ENCODE results near the gene COL25A1. TPM values are rescaled to one million over a fixed set of nuclear protein-coding genes. Genes with fewer than 3 reads are reported as not detected.

COL25A1 gene
- total RNA-seq, 2 experiments from 2014 or later: not detected

- intact Hi-C loops (cut with DNase I, micrococcal nuclease): no loop called here
- Mint-ChIP-seq H3K27me3 (peaks cover 2% of the 10 kb centered on the region), H3K36me3 (ENCODE audit: low read depth) (no peaks in the 10 kb centered on the region), H3K4me3 (no peak overlapping the region), H3K9me3 (ENCODE audit: low read depth) (no peaks in the 10 kb centered on the region), H3K4me1 (no peaks in the 10 kb centered on the region), H3K27ac (no peak overlapping the region)
- ATAC-seq (no peak), DNase-seq (no peak)
- CTCF ChIA-PET: interaction anchor here (0.6 kb wide), 2 partner anchors 654 to 1463 kb away, joined by 3 read pairs; no protein-coding TSS in a partner anchor
- POLR2A ChIA-PET: no interaction called here
Observed at GRCh38 chr4:108787106-108787505, 515.4 kb downstream of the COL25A1 start.

- Mint-ChIP-seq H3K4me1 (no peaks in the 10 kb centered on the region), H3K4me3 (no peak overlapping the region), H3K9me3 (ENCODE audit: low read depth) (no peaks in the 10 kb centered on the region), H3K27me3 (peaks cover 2% of the 10 kb centered on the region), H3K27ac (no peak overlapping the region), H3K36me3 (ENCODE audit: low read depth) (no peaks in the 10 kb centered on the region)
- intact Hi-C loops (cut with DNase I, micrococcal nuclease): no loop called here
- ATAC-seq (no peak), DNase-seq (no peak)
- POLR2A ChIA-PET: no interaction called here
- CTCF ChIA-PET: interaction anchor here (0.5 kb wide), 1 partner anchor 1909 kb away, joined by 3 read pairs; no protein-coding TSS in a partner anchor
Observed at GRCh38 chr4:108786351-108786750, 516.1 kb downstream of the COL25A1 start.

GRCh38 chr4:108783665-108784463, 518.6 kb downstream of the COL25A1 start:
- Mint-ChIP-seq H3K9me3 (ENCODE audit: low read depth) (no peaks in the 10 kb centered on the region), H3K27ac (no peak overlapping the region), H3K36me3 (ENCODE audit: low read depth) (no peaks in the 10 kb centered on the region), H3K27me3 (peaks cover 4% of the 10 kb centered on the region), H3K4me3 (no peak overlapping the region), H3K4me1 (no peaks in the 10 kb centered on the region)
- ChIA-PET POLR2A (no interaction called here), CTCF (interaction anchor here (0.5 to 1.3 kb wide), 2 partner anchors 11 to 221 kb away, joined by 3 read pairs; no protein-coding TSS in a partner anchor)
- ATAC-seq: no peak
- intact Hi-C loops (cut with DNase I, micrococcal nuclease): no loop called here
- DNase-seq: no peak

GRCh38 chr4:108779958-108780357, 522.5 kb downstream of the COL25A1 start:
- DNase-seq (no peak), ATAC-seq (no peak)
- no peaks in the 10 kb centered on the region for H3K9me3 Mint-ChIP-seq (ENCODE audit: low read depth)
- no peaks in the 10 kb centered on the region for H3K36me3 Mint-ChIP-seq (ENCODE audit: low read depth)
- H3K4me1 Mint-ChIP-seq: no peaks in the 10 kb centered on the region
- CTCF ChIA-PET: interaction anchor here (0.6 to 0.7 kb wide), 3 partner anchors 14 to 1082 kb away, joined by 3 to 4 read pairs (median 3); no protein-coding TSS in a partner anchor
- POLR2A ChIA-PET: no interaction called here
- no peak overlapping the region for H3K27ac Mint-ChIP-seq
- H3K4me3 Mint-ChIP-seq: no peak overlapping the region
- intact Hi-C loops (cut with DNase I, micrococcal nuclease): no loop called here
- peaks cover 7% of the 10 kb centered on the region for H3K27me3 Mint-ChIP-seq

GRCh38 chr4:108777388-108777787, 525.1 kb downstream of the COL25A1 start:
- intact Hi-C loops (cut with DNase I, micrococcal nuclease): no loop called here
- H3K27me3 Mint-ChIP-seq: peaks cover 7% of the 10 kb centered on the region
- no peak for ATAC-seq
- DNase-seq: no peak
- no peak overlapping the region for H3K4me3 Mint-ChIP-seq
- no peaks in the 10 kb centered on the region for H3K4me1 Mint-ChIP-seq
- no peaks in the 10 kb centered on the region for H3K36me3 Mint-ChIP-seq (ENCODE audit: low read depth)
- POLR2A ChIA-PET: no interaction called here
- H3K27ac Mint-ChIP-seq: no peak overlapping the region
- no peaks in the 10 kb centered on the region for H3K9me3 Mint-ChIP-seq (ENCODE audit: low read depth)
- CTCF ChIA-PET: interaction anchor here (0.8 kb wide), 1 partner anchor 1005 kb away, joined by 3 read pairs; no protein-coding TSS in a partner anchor

GRCh38 chr4:108775921-108776320, 526.5 kb downstream of the COL25A1 start:
- no peaks in the 10 kb centered on the region for H3K9me3 Mint-ChIP-seq (ENCODE audit: low read depth)
- intact Hi-C loops (cut with DNase I, micrococcal nuclease): no loop called here
- H3K4me1 Mint-ChIP-seq: no peaks in the 10 kb centered on the region
- H3K4me3 Mint-ChIP-seq: no peak overlapping the region
- H3K36me3 Mint-ChIP-seq (ENCODE audit: low read depth): no peaks in the 10 kb centered on the region
- DNase-seq (no peak), ATAC-seq (no peak)
- POLR2A ChIA-PET: no interaction called here
- CTCF ChIA-PET: no interaction called here
- peaks cover 5% of the 10 kb centered on the region for H3K27me3 Mint-ChIP-seq
- no peak overlapping the region for H3K27ac Mint-ChIP-seq

GRCh38 chr4:108774809-108775530, 527.5 kb downstream of the COL25A1 start:
- Mint-ChIP-seq H3K27ac (no peak overlapping the region), H3K9me3 (ENCODE audit: low read depth) (no peaks in the 10 kb centered on the region), H3K4me1 (no peaks in the 10 kb centered on the region), H3K27me3 (peaks cover 5% of the 10 kb centered on the region), H3K4me3 (no peak overlapping the region), H3K36me3 (ENCODE audit: low read depth) (no peaks in the 10 kb centered on the region)
- ATAC-seq (no peak), DNase-seq (no peak)
- CTCF ChIA-PET: no interaction called here
- intact Hi-C loops (cut with DNase I, micrococcal nuclease): no loop called here
- POLR2A ChIA-PET: no interaction called here

- H3K4me3 Mint-ChIP-seq: no peak overlapping the region
- no peak for DNase-seq
- H3K27me3 Mint-ChIP-seq: peaks cover 2% of the 10 kb centered on the region
- H3K27ac Mint-ChIP-seq: no peak overlapping the region
- no peak for ATAC-seq
- intact Hi-C loops (cut with DNase I, micrococcal nuclease): no loop called here
- H3K4me1 Mint-ChIP-seq: no peaks in the 10 kb centered on the region
- POLR2A ChIA-PET: no interaction called here
- CTCF ChIA-PET: interaction anchor here (0.5 to 1.1 kb wide), 5 partner anchors 10 to 232 kb away, joined by 3 to 4 read pairs (median 3); no protein-coding TSS in a partner anchor
- H3K36me3 Mint-ChIP-seq (ENCODE audit: low read depth): no peaks in the 10 kb centered on the region
- H3K9me3 Mint-ChIP-seq (ENCODE audit: low read depth): no peaks in the 10 kb centered on the region
Observed at GRCh38 chr4:108772402-108772801, 530.1 kb downstream of the COL25A1 start.

GRCh38 chr4:108766058-108766457, 536.4 kb downstream of the COL25A1 start:
- intact Hi-C loops (cut with DNase I, micrococcal nuclease): no loop called here
- Mint-ChIP-seq H3K4me1 (peaks cover 11% of the 10 kb centered on the region), H3K27me3 (peaks cover 25% of the 10 kb centered on the region), H3K36me3 (ENCODE audit: low read depth) (no peaks in the 10 kb centered on the region), H3K4me3 (no peak overlapping the region), H3K27ac (no peak overlapping the region), H3K9me3 (ENCODE audit: low read depth) (no peaks in the 10 kb centered on the region)
- ChIA-PET POLR2A (no interaction called here), CTCF (no interaction called here)
- no peak for DNase-seq
- no peak for ATAC-seq

GRCh38 chr4:108763986-108764385, 538.5 kb downstream of the COL25A1 start:
- no peak overlapping the region for H3K4me3 Mint-ChIP-seq
- no peak for DNase-seq
- ChIA-PET CTCF (no interaction called here), POLR2A (interaction anchor here (0.6 kb wide), 1 partner anchor 1100 kb away, joined by 3 read pairs; no protein-coding TSS in a partner anchor)
- ATAC-seq: no peak
- H3K27ac Mint-ChIP-seq: no peak overlapping the region
- intact Hi-C loops (cut with DNase I, micrococcal nuclease): no loop called here
- peaks cover 31% of the 10 kb centered on the region for H3K27me3 Mint-ChIP-seq
- H3K9me3 Mint-ChIP-seq (ENCODE audit: low read depth): no peaks in the 10 kb centered on the region
- H3K36me3 Mint-ChIP-seq (ENCODE audit: low read depth): no peaks in the 10 kb centered on the region
- peaks cover 11% of the 10 kb centered on the region for H3K4me1 Mint-ChIP-seq

- Mint-ChIP-seq H3K4me3 (peak overlapping the region; percentile 68), H3K9me3 (ENCODE audit: low read depth) (no peaks in the 10 kb centered on the region), H3K27ac (peak overlapping the region; percentile 40), H3K27me3 (peaks cover 31% of the 10 kb centered on the region), H3K4me1 (peaks cover 11% of the 10 kb centered on the region), H3K36me3 (ENCODE audit: low read depth) (no peaks in the 10 kb centered on the region)
- CTCF ChIA-PET: no interaction called here
- ATAC-seq (no peak), DNase-seq (no peak)
- POLR2A ChIA-PET: no interaction called here
- intact Hi-C loops (cut with DNase I, micrococcal nuclease): no loop called here
Observed at GRCh38 chr4:108763226-108763593, 539.2 kb downstream of the COL25A1 start.

Measured in activated CD4-positive, alpha-beta T cell treated with anti-CD3 and anti-CD28 coated beads for 36 hours (primary cell).